ENCODE results near the gene LTBP1.

- no peak for TF ChIP-seq CTCF (IDR thresholded peaks at IDR 0.05)
- TF ChIP-seq POLR2AphosphoS5 (IDR thresholded peaks at IDR 0.05), result no peak
Measured at GRCh38 chr2:33250417-33251029, 303.8 kb downstream of the LTBP1 start.
